HG03442 (cell line): ENCODE measurements around the gene LYRM9.
"Not testable (repeated sequence)": the region's sequence is repeated elsewhere in the genome, so short reads cannot be mapped to it uniquely, and the experiment has no call there.

Experiments
- ATAC-seq: cut with Tn5 transposase; IDR thresholded peaks from one replicate; pipeline ENCODE4 v1.9.1; 2021; ENCODE audit warnings: mild to moderate bottlenecking, moderate library complexity; ENCODE audit not compliant: unreplicated experiment

The LYRM9 gene

GRCh38 chr17:27845264-27846041 lies 47.7 kb downstream of the LYRM9 start:
- no peak for ATAC-seq

GRCh38 chr17:27840688-27841087 lies 52.5 kb downstream of the LYRM9 start:
- ATAC-seq: no peak

- not testable (repeated sequence) for ATAC-seq
Measured at GRCh38 chr17:27840406-27840678, 52.8 kb downstream of the LYRM9 start.

- ATAC-seq: not testable (repeated sequence)
Measured at GRCh38 chr17:27839571-27840405, 53.4 kb downstream of the LYRM9 start.

- ATAC-seq: not testable (repeated sequence)
Measured at GRCh38 chr17:27838607-27839006, 54.6 kb downstream of the LYRM9 start.

- ATAC-seq: not testable (repeated sequence)
Measured at GRCh38 chr17:27837769-27838168, 55.4 kb downstream of the LYRM9 start.

- no peak for ATAC-seq
Measured at GRCh38 chr17:27836651-27837050, 56.5 kb downstream of the LYRM9 start.

- ATAC-seq: no peak
Measured at GRCh38 chr17:27834571-27834970, 58.6 kb downstream of the LYRM9 start.

GRCh38 chr17:27832831-27833230 lies 60.3 kb downstream of the LYRM9 start:
- ATAC-seq: no peak

GRCh38 chr17:27829888-27830287 lies 63.3 kb downstream of the LYRM9 start:
- ATAC-seq: not testable (repeated sequence)

- not testable (repeated sequence) for ATAC-seq
Measured at GRCh38 chr17:27829143-27829711, 63.9 kb downstream of the LYRM9 start.
